HG03039 (cell line): ENCODE results near the gene BTF3.
"Not testable (repeated sequence)": the region's sequence is repeated elsewhere in the genome, so short reads cannot be mapped to it uniquely, and the experiment has no call there.

Source experiments
- ATAC-seq: cut with Tn5 transposase; IDR thresholded peaks from one replicate; pipeline ENCODE4 v1.9.1; 2021; ENCODE audit warnings: mild to moderate bottlenecking, moderate library complexity; ENCODE audit not compliant: unreplicated experiment

BTF3 gene

DNA sequence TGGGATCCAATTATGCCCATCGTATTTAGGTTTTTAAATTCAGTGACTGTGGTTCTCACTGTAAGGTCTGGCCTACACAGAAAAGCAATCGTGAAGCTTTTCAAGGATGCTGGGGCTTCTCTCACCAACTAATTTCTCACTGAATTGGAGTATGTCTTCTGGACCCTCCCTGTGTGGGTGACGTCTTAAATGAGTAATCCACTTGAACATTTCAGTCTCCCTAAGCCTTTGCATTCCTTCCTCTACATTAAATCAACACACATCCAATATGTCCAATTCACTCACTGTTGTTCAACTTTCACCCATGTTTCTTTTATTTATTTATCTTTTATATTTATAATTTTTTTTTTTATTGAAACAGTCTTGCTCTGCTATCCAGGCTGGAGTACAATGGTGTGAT is 12.5 kb upstream of the BTF3 start:
- no peak for ATAC-seq

DNA sequence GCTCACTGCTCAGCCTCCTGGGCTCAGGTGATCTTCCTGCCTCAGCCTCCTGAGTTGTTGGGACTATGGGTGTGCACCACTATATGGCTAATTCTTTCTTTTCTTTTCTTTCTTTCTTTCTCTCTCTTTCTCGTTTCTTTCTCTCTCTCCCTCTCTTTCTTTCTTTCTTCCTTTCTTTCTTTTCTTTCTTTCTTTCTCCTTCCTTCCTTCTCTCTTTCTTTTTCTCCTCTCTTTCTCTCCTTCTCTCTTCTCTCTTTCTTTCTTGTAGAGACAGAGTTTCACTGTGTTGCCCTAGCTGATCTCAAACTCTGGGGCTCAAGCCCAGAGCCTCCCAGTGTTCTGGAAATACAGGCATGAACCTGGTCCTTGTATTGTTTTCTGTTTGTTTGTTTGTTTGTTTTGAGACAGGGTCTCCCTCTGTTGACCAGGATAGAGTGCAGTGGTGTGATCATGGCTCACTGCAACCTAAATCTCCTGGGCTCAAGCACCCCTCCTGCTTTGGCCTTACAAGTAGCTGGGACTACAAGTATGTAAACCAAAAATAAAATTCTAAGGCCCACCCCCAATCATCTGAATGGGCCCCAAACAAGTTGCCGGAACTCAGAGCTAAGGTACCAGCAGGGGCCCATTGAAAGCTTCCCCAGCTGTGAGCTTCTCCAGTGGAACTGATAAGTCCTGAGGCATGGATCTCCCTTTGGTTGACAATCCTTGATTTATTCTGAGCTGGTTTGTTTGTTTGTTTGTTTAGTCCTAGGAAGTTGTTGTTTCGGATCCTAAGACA is 11.9 kb upstream of the BTF3 start:
- ATAC-seq: no peak

DNA sequence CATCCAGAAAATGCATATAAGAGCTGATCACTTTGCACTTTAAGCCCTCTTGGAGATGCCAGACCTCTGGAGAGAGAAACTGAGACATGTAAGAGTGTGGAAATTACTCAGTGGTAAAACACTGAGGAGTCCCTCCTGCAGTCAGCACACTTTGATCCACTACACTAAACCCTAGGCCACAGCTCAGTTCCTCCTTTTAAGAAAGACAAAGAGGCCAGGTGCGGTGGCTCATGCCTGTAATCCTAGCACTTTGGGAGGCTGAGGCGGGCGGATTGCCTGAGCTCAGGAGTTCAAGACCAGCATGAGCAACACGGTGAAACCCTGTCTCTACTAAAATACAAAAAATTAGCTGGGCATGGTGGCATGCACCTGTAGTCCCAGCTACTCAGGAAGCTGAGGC is 11.0 kb upstream of the BTF3 start:
- ATAC-seq: not testable (repeated sequence)

DNA sequence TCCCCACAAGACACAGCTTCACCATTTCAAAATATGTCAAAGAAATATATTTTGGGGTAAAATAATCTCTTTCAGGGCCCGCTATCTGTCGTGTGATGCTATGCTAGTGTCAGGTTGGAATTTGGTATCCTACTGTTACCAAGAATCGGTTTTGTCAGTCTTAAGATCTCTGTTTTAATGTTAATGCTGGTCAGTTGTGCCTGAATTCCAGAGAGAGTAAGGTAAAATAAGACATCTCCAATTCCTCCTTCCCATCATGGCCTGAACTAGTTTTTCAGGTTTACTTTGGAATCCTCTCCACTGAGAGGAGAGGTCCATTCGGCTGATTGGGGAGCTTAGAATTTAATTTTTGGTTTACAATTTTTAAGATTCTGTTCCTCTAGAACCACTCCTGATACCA is 10.4 kb upstream of the BTF3 start:
- ATAC-seq: no peak

DNA sequence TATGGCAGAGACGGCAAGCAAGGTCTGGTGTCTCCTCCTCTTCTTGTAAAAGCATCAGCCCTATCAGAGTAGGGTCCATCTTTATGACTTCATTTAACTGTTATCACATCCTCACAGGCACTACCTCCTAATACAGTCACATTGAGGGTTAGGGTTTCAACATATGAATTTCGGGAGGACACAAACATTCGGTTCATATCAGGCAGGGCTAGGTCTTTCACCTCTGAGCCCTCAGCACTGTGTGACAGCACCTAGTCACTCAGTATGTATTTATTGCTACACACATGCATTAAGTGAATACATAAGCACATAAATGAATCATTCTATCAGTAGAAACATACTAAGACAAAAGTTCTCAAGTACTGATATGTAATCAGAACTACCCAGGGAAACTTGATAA is 9.4 kb upstream of the BTF3 start:
- no peak for ATAC-seq

DNA sequence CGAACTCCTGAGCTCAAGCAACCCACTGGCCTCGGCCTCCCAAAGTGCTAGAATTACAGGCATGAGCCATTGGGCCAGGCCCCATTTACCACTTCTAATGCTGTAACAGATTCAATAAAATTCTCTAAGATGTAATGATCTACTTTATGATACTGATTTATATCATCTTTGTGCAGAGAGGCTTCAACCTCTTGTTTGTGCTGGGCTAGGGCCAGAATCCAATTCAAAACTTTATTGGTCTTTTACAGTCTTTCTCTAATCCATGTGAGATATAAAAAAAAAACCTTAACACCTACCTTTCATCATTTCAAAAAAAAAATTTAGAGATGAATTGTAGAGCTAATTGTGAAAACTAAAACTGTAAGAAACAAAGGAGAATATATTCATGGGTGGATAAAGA is 8.2 kb upstream of the BTF3 start:
- no peak for ATAC-seq

DNA sequence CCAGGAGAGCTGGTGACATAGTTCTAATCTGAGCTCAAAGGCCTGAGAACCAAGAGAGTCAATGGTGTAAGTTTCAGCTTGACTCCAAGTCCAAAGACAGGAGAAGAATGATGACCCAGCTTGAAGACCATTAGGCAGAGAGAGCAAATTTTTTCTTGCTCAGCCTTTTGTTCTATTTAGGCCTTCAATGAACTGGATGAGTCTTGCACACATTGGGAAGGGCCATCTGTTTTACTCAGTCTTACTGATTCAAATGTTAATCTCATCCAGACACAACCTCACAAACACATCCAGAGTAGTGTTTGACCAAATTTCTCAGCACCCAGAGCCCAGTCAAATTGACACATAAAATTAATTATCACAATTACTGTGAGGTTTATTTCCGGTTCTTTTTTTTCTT is 7.1 kb upstream of the BTF3 start:
- no peak for ATAC-seq

DNA sequence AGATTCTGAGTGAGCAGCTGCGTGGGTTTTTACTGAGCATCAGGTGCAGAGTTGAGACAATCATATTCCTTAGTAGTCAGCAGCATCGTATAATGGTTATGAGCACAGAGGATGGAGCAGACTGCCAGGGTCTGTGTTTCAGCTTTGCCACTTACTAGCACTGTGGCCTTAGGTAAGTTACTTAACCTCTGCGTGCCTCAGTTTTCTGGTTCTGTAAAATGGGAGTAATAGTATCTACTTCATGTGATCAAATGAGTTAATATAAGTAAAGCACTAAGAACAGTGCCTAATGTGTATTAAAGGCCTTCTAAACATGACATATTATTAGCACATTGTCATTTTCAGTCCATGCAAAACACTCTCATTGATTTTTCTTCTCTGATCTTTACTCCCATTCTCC is 4.8 kb upstream of the BTF3 start:
- ATAC-seq: no peak

DNA sequence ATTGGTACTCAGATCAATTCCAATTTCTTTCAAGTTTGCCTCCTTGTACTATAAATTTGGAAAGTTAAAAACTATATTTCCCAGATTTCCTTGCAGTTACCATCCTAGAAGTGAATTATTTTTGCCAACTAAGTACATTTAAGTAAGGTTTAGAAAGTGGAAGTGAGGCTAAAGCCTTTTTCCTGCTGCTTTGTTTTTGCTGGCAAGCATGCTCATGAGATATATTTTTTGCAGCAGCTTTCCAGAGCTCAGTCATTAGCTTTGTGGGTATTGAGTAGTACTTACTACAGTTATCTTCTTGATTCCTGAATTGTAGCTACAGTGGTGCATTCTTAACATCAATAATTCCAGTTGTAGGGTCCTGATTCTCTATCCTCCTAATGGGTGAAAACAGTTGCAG is 3.5 kb upstream of the BTF3 start:
- ATAC-seq: no peak

DNA sequence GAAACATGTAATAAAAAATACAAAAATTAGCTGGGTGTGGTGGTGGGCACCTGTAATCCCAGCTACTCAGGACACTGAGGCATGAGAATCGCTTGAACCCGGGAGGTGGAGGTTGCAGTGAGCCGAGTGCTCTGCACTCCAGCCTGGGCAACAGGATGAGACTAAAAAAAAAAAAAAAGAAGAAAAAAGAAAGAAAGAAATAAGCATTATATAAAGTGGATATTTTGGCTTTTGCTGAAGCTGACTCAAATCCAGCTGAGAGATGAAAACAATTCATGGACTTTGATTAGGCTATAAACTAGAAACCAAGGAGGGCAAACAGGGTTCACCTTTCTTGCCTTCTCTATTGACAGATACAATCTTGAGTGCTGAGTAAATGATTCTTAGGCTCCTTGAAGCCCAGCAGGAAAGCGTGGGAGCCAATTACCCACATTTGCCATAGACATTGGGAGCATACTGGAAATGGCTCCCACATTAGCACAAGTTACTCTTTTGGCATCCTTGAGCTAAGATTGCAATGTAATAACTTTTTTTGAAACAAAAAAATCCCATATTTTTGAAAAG is 2.4 kb upstream of the BTF3 start:
- ATAC-seq: no peak

DNA sequence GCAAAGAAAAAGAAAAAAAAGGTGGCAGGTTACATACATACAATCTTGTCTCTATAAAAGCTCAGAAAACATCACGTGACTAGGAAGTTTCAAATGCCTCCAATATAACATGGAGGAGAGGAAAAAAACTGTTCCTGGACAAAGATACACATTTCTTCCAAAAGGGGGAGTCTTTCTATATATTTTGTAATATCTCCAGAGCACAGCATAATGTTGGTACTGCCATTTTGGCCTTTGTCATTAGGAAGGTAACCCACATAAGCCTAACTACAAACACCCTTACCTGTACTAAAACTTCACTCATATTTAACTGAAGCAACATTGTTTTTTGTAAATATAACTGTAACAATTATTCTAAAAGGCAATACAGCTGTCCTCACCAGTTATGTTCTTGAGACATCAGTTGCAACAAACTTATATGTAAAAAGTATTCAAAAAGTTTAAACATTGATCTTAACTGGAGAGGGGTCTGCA is 1.2 kb upstream of the BTF3 start:
- no peak for ATAC-seq

DNA sequence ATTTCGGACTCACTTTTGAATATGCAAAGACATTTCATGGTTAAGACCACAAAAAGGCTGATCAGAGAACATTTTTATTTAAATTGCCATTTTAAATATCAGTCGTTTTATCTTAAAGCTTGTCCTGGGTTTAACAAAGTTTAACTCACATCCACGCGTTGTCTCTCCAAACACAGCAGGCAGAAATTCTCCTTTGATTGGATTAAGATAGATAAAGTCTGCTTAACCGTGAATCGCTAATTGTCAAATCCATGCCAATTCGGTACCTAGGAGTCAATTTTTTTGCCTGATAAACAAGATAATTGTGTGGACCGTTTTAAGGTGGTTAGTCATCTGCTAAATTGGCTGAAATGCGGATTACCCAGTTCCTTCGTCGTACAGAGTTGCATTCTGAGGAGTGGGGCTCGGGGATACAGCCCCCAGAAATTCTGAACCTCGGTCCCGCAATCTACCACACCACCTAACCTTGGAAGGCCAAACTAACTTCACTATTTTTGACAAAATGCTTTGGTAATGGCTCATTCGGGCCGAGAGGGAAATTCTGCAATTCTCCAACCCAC is 665 bp upstream of the BTF3 start:
- ATAC-seq: no peak

DNA sequence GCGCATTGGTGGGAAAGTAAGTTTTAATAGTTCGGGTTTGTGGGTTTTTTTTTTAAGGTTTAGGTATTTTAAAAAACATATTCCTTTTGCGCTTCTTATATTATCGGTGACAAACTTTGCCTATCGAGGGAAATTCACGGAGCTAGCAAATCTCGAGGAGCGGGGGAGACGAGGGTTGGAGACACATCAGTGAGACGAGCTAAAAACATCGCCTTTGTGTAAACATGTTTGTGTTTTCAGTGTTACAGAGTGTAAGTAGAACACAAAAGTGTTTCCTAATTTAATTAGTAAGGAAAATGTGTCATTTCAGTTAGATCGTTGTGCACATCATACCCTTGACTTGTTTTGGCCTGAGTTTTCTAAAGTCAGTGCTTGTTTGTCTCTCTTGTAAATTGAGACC is 945 bp downstream of the BTF3 start:
- no peak for ATAC-seq

DNA sequence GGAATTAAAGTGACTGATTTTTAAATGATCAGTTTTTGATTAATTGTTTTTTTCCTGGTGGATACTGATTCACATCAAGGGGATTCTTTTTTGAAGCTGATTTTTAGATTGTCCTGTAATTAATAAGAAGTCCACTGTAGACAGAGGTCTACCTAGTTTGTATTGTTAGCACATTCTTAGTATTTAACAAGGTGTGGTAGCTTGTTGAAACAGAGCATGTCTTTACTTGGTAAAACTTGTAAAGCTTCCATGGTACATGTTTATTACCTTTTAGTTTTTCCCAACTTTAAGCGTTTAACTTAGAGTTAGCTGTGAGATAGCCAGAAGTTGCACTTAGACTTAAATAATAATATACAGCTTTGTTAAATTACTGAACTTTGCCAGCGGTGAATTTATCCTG is 1.5 kb downstream of the BTF3 start:
- no peak for ATAC-seq

DNA sequence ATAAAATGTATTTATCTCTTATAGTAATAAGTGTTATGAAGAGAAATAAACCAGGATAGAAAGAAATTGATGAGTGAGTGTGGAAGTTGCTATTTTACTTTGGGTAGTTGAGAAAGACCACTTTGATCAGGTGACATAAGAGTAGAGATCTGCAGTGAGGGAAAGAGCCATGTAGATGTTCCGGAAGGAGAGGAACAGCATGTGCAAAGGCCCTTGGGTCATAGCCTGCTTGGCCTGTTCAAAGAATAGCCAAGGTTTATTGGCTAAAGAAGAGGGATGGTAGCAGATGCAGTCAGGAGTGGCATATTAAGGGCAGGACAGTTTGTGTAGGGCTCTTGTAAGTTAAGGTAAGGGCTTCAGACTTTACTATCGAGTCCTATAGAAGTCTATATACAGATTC is 3.2 kb downstream of the BTF3 start:
- no peak for ATAC-seq

DNA sequence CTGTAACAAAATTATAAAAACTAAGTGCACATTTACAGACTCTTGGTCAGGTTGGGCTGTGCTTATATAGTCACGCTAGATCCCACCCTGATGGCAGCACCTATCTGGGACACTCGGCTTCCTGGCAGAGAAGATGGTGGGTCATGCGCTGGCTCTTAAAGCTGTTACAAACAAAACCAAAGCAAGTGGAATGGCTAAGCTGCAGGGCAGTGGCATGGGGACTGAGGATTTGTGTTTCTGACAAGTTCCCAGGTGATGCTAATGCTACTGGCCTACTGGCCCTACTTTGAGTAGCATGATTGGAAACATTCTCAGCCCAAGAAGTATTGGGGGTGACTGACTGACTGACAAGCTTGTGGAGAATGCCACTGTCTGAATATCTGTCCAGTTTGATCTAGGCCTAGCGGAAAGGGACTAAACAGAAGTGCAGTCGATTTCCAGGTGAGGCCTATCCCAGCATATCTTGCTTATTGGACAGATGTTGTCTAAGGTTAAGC is 8.3 kb downstream of the BTF3 start:
- ATAC-seq: no peak

DNA sequence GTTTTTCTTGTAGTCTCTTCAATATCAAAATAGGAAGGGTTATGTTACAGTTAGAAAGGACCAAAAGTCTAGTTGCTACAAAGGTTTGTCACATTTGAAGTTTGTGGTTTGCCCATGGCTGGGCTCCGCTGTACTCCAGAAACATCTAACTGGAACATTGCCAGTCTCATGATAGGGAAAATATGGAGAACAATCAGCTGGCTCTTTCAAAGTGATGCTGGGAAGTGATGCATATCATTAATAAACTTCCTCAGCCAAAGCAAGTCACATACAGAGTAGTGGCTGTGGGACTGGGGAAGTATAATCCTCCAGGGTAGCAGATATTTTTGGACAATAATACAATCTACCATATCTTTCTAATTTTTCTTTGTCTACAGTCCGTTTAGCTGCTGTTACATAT is 8.8 kb downstream of the BTF3 start:
- no peak for ATAC-seq

DNA sequence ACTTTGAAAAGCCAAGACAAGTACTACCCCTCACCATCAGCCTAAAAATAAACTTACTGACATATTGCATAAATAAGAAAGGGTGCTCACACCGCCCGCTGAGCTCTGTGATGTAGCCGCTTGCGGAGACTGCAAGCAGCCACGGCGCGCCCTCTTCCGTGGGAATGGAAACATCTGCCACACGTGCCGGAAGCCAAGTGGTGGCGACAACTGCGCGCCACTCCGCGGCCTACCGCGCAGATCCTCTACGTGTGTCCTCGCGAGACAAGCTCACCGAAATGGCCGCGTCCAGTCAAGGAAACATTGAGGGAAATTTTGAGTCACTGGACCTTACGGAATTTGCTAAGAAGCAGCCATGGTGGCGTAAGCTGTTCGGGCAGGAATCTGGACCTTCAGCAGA is 10.3 kb downstream of the BTF3 start:
- not testable (repeated sequence) for ATAC-seq

DNA sequence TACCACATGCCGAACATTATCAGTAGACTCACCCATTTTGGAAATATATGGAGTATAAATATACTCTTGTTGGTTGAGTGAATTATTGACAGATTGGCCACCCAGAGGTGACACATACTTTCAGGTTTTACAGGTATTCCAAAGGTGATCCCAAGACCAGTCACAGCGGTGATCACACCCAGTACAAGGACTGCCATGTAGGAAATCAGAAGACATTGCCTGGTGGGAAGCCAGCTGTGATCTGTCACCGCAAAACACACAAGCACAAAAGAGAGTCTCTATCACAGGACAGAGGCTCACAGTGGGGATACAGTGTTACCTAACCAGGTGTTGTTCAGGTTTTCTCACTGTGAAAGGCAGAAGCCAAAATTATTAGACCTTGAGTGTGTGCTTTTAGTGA is 15.8 kb downstream of the BTF3 start:
- no peak for ATAC-seq

DNA sequence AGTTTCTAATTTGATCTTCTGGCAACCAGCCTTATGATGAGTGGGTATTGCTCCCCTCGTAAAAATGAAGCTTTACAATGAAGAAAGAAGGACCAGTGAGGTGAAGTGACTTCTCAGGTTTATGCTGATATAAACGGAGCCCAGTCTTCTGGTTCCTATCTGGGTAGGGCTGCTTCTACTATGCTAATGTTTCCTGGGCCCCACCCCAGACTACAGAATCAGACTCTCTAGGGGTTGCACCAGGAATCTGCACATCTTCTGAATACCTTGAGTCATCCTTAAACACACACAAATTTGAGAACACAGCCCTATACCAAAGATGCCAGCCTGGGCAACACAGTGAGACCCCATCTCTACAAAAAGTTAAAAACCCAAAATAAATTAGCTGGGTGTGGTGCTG is 16.2 kb downstream of the BTF3 start:
- no peak for ATAC-seq

DNA sequence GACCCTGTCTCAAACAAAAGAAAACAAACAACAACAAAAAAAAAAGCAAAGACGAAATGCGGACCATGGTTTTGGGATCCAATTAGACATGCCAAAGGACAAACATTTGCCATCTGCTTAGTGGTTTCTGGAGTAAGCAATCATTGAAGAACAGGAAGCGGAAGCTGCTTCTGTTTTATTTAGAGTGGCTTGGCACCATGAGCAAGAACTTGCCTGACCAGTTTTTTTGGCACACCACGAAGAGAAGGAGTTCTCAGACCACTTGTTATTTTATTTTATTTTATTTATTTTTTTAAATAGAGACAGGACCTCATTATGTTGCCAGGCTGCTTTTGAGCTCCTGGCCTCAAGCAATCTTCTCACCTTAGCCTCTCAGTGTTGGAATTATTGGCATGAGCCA is 17.0 kb downstream of the BTF3 start:
- ATAC-seq: no peak

DNA sequence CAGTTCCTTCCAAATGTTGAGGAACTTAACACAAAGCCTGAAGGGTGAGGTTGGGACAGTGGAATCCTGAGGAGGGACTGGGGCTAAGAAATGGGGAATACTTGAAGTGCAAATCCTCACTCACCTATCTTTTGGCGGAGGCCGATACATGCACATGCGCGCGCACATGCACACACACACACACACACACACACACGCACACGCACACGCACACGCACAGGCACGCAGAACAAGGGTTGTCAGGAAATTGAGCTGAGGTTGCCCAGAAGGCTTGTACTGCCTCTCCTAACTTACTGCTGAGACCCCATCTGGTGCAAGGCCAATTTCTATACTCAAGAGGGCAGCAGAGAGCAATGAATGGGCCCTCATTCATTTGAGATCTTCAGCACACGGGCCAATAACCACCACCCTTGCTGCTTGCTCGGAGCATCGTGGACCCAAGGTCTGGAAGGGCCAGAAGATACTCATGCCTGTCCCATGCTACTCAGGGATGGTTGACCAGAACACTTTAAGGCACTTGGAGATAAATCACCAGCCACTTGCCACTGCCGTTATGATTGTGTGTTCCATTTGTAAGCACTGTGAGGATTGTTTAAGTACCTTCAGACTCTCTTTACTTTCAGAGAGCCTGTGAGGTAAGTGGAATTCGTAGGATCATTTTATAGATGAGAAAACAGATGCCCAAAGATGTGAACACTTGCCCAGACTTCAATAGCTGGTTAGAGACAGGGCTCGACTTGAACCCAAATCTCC is 21.5 kb downstream of the BTF3 start:
- ATAC-seq: peak; percentile 93
